ENCODE data around the gene DOCK4.

DOCK4 gene

DNA sequence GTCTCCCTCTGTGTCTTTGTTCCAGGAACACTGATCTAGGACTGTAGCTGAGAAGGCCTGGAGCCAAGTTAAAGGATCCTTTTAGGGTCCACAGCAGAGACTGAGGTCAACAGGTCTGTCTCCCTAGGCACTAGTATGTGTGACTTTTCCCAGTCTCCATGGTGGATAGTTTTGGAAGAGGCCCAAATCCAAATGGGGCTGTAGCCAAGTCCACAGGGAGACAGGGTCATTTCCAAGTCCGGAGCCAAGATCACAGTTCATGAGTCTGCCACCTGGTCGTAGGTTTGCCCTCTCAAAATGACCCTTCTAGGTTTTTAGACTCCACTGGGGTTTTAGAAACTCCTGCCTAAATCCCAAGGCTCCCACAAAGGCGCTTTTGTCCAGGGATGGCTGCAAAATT, 17.1 kb upstream of the DOCK4 start:
- DNase-seq (ENCODE audit: extremely low read depth in 1 of 2, low read depth in 1 of 2), result no peak

DNA sequence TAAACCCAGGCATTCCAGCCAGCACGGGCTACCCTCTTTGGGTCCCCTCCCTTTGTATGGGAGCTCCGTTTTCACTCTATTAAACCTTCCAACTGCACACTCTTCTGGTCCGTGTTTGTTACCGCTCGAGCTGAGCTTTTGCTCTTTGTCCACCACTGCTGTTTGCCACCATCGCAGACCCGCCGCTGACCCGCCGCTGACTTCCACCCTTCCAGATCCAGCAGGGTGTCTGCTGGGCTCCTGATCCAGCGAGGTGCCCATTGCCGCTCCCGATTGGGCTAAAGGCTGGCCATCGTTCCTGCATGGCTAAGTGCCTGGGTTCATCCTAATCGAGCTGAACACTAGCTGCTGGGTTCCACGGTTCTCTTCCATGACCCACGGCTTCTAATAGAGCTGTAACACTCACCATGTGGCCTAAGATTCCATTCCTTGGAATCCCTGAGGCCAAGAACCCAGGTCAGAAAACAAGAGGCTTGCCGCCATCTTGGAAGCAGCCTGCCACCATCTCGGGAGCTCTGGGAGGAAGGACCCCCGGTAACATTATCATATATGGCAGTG, 14.8 kb upstream of the DOCK4 start:
- DNase-seq (ENCODE audit: extremely low read depth in 1 of 2, low read depth in 1 of 2), result no peak

DNA sequence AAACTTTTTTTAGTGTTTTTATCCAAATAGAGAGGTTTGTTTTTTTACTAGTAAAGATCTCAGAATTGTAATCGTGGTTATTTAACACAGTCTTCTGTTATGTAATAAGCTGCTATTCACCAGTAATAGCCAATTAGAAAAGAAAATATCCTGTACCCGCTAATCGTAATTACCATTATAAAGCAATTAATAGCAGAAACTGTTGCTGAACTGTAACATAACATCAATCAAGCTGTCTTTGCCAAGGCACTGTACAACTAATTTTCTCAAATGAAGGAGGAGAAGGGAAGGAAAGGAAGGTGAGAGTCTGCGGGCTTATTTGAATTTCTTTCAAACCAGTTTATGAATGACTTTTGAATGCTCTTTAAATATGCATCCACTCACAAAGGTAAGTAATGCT, 9.6 kb upstream of the DOCK4 start:
- DNase-seq (ENCODE audit: extremely low read depth in 1 of 2, low read depth in 1 of 2), result no peak

DNA sequence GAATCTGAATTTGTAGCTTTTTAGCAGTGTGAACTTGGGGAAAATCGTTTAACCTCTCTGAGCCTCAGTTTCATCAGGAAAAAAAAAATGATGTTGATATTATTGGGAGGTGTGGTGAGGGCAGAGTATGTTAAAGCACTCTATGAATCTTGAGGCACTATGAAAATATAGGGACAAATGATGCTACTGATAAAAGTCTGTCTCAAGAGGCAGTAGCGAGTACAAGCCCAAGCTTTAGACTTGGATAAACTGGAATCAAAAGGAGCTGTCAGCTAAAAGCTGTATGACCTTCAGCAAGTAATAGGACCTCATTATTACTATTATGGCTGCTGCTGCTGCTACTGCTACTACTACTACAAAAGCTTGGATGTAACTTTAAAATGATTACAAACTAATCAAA, 8.7 kb upstream of the DOCK4 start:
- DNase-seq (ENCODE audit: extremely low read depth in 1 of 2, low read depth in 1 of 2), result no peak

DNA sequence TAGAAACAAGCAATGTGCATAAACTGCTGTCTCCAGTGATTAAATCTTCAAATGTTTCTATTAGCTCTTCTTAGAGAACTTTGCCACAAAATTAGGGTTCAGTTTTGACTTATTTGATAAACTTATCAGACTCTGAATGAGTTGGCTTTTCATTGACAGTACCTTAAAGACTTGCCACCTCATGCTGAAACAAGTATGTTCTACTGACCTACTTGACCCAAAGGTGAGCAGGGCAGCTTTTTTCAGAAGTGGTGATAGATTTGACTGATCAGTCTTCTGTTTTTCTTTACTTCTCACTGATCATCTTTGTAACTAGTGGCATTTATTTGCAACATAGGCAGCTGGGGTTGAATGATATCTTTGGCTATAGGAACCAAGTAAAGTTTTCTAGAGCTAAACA, 8.1 kb upstream of the DOCK4 start:
- no peak for DNase-seq (ENCODE audit: extremely low read depth in 1 of 2, low read depth in 1 of 2)

DNA sequence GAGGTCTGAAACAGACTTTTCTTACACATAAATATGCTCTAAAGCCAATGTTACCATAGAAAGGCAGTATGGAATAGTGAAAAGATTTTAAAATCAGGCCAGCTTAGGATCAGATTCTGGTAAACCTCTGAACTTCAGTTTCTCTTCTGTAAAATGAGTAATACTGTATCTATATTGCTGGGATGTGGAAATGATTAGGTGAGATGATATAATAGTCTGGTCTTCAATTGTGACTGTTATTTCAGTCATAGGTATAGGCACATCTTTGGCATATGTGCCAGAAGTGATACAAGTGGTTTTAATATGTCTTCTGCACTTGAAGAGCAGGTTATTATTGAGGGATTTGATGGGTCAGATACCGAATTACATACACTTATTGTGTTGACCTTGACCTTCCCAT, 7.5 kb upstream of the DOCK4 start:
- no peak for DNase-seq (ENCODE audit: extremely low read depth in 1 of 2, low read depth in 1 of 2)

DNA sequence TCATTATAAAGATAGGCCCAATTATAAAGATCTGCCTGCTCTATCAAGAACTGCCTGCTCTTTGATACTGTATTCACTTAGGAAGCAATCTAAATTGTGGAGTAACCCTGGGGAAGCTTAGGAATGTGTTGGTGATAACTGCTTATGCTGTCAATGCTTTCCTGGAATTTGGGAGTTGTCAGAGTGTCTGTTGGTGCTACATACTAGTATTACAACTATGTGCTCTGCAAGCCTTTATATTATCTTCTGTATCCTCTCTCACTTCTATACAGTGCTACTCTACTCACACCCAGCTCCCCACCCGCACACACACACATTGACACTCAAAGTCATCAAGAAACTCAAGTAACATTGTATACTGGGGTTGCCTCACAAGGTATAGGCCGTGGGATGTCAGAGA, 6.4 kb upstream of the DOCK4 start:
- DNase-seq (ENCODE audit: extremely low read depth in 1 of 2, low read depth in 1 of 2), result no peak

DNA sequence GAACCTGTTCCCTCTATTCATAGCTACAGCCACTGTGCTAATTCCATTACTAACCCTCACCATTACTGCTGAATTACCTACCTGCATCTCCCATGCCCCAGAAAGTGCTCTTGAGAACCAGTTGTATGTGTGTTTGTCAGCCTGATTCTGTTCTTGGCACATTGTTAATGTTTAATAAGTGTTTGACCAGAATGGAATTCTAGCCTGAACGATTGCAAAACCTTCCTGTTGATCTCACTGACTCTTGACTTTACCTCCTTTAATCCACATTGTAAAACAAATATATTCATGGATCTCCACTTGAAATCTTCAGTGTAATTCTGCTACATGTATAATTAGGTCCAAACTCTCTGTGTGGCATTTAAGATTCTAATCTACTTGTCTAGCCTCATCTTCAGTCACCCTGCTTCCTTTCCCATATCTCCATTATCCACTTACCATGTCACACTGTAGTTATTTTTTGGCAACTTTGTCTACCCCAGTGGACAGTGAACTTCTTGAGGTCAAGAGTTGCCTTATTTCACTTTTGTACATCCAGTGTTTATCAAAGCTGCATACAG, 5.2 kb upstream of the DOCK4 start:
- no peak for DNase-seq (ENCODE audit: extremely low read depth in 1 of 2, low read depth in 1 of 2)

DNA sequence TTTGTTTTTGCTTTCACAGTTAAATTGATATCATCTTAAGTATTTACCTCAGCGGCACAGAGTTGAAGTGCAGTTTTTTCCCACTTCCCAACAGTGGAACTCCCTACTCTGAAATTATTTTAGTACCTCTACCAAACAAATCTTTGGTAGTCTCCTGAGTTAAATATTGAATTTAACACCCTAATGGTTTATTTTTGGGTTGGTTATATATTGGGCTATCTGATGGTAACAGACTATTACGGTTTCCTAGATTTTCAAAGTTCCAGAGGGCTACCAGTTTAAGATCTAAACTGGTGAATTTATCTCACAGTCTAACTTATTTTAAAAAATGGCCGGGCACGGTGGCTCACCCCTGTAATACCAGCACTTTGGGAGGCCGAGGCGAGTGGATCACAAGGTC, 1.6 kb upstream of the DOCK4 start:
- no peak for DNase-seq (ENCODE audit: extremely low read depth in 1 of 2, low read depth in 1 of 2)

DNA sequence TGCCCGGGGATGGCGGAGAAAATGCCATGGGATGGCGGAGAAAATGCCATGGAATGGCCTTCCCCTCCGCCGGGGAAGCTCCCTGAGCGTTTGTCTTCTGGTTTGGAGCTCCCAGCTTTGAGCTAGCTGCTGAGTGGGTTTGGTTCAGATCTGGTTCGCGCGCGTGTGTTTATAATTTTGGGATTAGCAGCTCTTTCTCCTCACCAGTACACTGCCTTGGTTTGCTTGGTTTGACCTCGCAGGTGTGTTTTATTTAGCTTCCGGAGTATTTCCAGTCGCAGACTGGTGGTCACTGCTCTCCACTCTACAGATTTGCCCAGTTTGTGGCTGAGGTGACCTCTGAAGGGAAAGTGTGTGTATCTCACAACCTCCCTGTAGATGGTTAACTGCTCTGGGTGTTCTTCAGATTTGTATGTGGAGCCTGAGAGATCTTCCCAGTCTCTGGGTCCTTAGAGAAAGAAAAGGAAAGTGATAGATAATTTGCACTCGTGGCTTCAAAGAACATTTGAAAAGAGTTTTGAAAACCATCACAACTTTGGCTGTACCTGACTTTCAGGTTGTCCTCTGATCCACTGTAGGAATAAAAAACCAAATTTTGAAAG, 893 bp upstream of the DOCK4 start:
- no peak for DNase-seq (ENCODE audit: extremely low read depth in 1 of 2, low read depth in 1 of 2)

DNA sequence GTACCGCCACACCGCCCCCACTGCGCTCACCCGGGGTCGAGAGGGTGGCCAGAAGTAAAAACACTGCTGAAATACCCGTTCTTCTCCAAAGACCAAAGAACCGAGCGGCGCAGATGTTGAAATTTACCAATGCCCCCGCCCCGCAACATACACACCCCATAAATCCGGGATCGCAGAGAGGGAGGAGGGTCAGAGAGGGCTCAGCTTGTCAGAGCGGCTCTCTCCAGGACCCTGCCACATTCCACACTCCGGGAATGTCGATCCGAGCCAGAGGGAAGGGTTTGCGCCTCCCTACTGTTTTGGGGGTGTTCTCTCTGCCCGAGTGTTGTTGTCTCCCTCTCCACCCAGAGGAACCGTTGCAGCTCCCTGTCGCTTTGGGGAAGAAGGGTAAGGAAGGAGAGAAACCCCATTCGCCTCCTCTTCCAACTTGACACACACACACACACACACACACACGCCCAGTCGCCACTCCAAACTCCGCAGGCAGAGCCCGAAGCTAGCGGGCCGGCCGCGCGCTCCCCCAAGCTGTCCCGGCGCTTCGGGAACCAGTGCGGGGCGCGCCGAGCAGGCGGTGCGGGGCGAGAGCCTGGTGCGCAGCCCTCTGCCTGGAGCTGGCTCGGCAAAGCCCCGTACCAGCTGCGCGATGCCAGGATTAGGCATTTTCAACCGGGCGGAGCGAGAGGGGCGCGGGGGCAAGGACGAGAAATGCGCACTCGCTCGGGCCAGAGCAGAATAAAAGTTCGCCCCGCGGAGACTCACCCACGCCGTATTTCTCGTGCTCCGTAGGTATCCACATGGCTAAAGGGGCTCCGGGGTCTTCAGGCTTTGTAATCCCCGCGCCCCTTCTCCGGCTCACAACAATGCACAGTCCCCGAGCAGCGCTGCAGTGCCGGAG, 609 bp downstream of the DOCK4 start:
- DNase-seq (ENCODE audit: extremely low read depth in 1 of 2, low read depth in 1 of 2), result peak in 1 of 2 donors; percentile 11

DNA sequence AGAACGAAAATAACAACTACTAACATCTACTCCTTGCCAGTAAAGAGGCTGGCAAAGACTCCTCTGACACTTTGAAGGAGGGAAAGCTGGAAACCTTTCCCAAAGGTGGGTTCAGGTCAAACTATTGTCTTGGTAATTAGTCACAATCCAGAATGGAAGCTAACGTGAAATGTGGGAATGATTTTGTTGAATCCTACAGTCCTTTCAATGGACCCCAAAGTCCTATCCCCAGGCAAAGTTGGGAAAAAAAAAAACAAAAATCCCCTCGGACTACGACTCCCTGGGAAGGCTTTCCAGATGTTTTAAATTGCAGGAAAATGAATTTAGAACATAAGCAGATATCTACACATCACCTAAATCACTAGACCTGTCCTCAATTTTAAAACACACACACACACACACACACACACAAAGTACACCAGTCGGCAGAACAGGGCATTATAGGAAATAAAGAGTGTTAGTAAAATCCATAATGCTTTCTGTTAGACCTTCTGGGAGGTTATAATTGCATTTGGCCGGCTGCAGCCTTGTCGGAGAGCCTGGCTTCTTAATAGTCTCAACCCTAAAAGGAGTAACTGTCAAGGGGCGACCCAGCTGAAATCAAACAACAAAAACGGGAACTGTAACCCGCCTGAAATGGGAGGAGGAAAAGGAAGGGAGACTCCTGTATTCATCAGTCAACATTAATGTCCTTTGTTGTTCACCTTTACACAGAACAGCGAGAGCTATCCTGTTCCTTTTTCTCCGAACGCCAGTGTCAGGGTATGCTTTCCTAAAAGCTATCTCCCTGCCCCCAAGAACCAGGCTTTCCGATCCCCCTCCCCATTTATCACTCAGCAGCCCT, 1.5 kb downstream of the DOCK4 start:
- no peak for DNase-seq (ENCODE audit: extremely low read depth in 1 of 2, low read depth in 1 of 2)

DNA sequence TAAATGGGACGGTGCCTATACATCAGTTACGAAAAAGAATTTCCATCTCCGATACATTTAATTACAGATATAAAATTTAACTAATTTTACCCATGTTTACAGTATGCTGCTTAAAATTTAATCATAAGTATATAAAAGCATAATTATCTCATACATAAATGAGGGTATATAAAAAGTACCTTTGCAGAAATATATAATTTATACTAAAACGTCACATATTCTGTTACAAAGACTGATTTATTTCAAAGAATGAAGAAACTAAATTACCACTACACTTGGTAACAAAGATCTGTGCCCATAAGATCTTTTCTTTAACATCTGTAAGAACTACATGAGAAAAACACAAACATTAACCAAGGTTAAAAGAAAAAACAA, 2.8 kb downstream of the DOCK4 start:
- no peak for DNase-seq (ENCODE audit: extremely low read depth in 1 of 2, low read depth in 1 of 2)

DNA sequence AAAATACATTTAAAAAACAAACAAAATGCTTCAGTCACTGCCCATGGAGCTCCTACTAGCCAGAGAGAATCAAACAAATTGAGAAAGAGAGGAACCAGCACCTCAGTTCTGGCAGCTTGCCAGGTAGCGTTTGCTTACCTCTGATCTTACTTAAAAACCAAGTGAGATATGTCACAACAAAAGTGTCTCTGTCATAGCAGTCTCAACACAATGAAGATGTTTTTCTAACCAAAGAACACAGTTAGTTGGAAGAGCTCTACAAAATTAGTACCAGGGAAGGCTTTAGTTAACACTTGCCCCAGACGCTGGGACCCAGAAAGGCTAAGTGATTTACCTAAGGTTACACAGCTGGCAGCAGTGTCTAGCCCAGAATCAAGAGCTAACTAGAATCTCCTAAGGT, 3.4 kb downstream of the DOCK4 start:
- DNase-seq (ENCODE audit: extremely low read depth in 1 of 2, low read depth in 1 of 2), result no peak

DNA sequence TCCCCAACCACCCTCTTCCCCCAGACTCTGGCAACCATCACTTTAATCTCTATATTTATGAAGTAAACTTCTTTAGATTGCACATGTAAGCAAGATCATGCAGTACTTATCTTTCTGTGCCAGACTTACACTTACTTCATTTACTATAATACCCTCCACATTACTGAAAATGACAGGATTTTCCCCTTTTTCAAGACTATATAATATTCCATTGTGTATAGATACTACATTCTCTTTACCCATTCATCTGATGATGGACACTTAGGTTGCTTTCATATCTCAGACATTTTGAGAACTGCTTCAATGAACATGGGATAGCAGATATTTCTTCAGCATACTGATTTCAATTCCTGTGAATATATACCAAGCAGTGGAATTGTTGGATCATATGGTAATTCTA, 4.4 kb downstream of the DOCK4 start:
- no peak for DNase-seq (ENCODE audit: extremely low read depth in 1 of 2, low read depth in 1 of 2)

DNA sequence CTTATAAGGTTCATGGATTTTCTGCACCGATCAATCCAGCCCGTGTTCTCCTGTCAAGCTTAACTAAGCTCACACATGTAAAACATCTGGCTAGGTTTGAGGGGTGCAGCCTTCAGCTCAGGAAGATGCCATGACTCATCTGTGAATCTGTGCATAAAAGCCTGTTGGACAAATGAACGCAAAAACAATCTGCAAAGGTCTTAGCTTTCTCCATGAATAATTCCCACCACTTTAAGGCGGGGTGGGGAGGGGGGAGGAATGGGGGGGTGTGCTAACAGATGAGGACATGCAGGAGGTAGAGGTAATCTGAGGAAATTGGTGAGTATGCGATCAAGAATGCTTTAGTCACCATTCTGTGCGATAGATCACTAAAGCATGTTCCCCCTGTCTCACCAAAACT, 4.8 kb downstream of the DOCK4 start:
- no peak for DNase-seq (ENCODE audit: extremely low read depth in 1 of 2, low read depth in 1 of 2)

DNA sequence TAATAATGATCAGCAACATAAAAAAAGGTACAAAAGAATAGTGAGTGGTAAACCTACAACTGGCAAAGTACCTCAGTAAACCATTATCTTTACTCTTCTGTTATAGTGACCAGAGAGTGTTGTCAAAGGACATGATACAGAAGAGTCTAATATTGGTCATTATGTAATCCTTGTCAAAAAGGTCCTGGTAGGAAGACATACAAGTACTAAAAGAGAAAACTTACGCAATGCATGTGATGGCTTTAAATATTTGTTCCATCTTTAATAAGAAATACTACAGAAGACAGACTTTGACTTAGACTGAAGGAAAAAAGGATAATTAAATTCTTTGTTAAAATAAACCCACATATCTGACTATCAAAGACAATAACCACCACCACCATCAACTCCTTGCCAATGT, 6.5 kb downstream of the DOCK4 start:
- no peak for DNase-seq (ENCODE audit: extremely low read depth in 1 of 2, low read depth in 1 of 2)

DNA sequence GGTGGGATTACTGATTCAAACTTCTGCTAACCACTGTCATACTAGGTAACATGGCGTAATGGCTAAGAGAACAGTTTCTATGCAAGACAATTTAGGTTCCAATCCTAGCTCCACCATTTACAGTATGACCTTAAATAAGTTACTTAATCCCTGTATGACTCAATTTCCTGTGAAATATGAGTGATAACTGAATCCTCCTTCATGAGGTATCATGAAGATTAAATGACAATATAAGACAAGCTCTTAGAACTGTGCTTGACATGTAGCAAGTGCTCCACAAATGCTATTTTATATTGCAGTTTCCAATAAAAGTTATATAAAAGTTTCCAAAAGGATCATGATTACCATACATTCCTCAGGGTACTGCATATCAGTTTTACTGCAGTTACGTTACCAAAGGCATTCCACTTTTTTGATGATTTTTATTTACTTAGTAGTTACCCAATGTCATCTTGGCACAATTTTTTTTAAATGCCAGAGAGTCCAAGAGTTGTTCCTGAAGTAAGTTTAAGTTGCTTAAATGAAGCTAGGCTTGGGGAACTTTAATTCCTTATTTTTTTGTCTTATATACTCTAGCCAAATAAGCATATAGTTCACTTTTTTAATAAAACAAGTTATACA, 7.1 kb downstream of the DOCK4 start:
- no peak for DNase-seq (ENCODE audit: extremely low read depth in 1 of 2, low read depth in 1 of 2)

DNA sequence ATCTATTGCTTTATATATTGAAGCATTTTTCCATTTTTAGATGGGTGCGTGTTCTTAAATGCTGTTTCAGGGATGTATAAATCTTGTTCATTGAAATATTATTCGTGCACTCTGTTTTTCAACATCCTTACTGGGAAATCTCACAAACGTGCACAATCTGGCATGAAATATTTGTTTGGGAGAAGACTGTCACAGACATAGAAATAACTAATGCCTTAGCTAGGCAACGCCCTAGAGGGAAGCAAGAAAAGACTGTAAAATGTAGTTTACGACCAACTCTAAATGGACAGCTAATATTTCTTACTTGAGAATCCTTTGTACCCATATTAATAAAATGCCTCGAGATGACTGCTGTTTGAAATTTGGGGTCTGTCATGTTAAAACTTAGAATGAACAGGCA, 8.9 kb downstream of the DOCK4 start:
- DNase-seq (ENCODE audit: extremely low read depth in 1 of 2, low read depth in 1 of 2), result no peak

DNA sequence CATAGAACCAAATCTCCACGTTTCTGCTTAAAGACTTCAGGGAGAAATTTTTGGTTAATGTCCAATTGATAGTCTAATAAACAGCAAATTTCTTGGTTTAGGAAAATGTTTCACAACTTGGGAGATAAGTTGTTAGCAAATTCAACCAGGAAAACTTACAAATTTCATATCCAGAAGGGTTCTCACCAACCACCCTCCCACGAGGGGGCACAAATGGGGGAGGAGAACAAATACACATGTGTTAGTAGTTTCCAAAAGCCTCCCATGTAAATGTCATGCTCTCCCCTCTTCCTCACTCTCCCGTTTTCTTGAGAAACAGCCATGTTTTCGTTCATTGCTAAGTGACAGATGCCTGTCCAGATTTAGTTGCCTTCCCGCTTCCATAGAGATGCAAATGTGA, 10.5 kb downstream of the DOCK4 start:
- no peak for DNase-seq (ENCODE audit: extremely low read depth in 1 of 2, low read depth in 1 of 2)
